Endothelial cell (in vitro differentiated cells): Measurements from ENCODE around the gene GALNT17. TPM values are rescaled to one million over a fixed set of nuclear protein-coding genes. Genes with fewer than 3 reads are reported as not detected.

Experiments used
- DNase-seq: peaks from one replicate; pipeline ENCODE4 v3.0.0; 2021; ENCODE audit warnings: low spot score
- H3K27ac Mint-ChIP-seq: one replicate; pipeline ENCODE4 v1.8.0; 2021; ENCODE audit warnings: mixed read lengths, inconsistent platforms; ENCODE audit not compliant: unreplicated experiment
- H3K27me3 Mint-ChIP-seq: one replicate; pipeline ENCODE4 v1.8.0; 2021; ENCODE audit warnings: mild to moderate bottlenecking, moderate library complexity, mixed read lengths, inconsistent platforms; ENCODE audit not compliant: unreplicated experiment
- H3K36me3 Mint-ChIP-seq: one replicate; pipeline ENCODE4 v1.8.0; 2021; ENCODE audit warnings: mild to moderate bottlenecking, low read depth, mixed read lengths, inconsistent platforms; ENCODE audit not compliant: unreplicated experiment
- H3K4me1 Mint-ChIP-seq: one replicate; pipeline ENCODE4 v1.8.0; 2021; ENCODE audit warnings: mild to moderate bottlenecking, mixed read lengths, inconsistent platforms; ENCODE audit not compliant: unreplicated experiment
- H3K4me3 Mint-ChIP-seq: one replicate; pipeline ENCODE4 v1.8.0; 2021; ENCODE audit warnings: mild to moderate bottlenecking, mixed read lengths, inconsistent platforms; ENCODE audit not compliant: unreplicated experiment
- H3K9me3 Mint-ChIP-seq: one replicate; pipeline ENCODE4 v1.8.0; 2021; ENCODE audit warnings: mixed read lengths, inconsistent platforms; ENCODE audit not compliant: unreplicated experiment
- CTCF ChIP-seq: fragments of 200-600 bp; sonication (generic); IDR thresholded peaks from one replicate; pipeline ENCODE4 v1.5.0; 2021; ENCODE audit warnings: antibody characterized with exemption; ENCODE audit not compliant: unreplicated experiment
- total RNA-seq: library from RNA; stranded (reverse); fragmentation: NEBNext Ultra II Directional; extraction: Animal tissue kit (Norgen Biotek cat#: 25700); gene quantifications from one replicate; pipeline ENCODE4 v1.2.1, GENCODE V29; 2021; ENCODE audit not compliant: unreplicated experiment

Gene GALNT17
- total RNA-seq, 1 donor from 2014 or later = 0.38 TPM

GRCh38 chr7:71403202-71403946 is 271.4 kb downstream of the GALNT17 start:
- Mint-ChIP-seq H3K27me3 (peaks cover 5% of the 10 kb centered on the region), H3K4me1 (no peaks in the 10 kb centered on the region), H3K36me3 (peaks cover 7% of the 10 kb centered on the region), H3K4me3 (no peak overlapping the region), H3K9me3 (peaks cover 7% of the 10 kb centered on the region), H3K27ac (no peak overlapping the region)
- DNase-seq = no peak
- no peak for TF ChIP-seq CTCF

GRCh38 chr7:71404726-71405345 is 272.9 kb downstream of the GALNT17 start:
- Mint-ChIP-seq H3K4me1 (no peaks in the 10 kb centered on the region), H3K4me3 (no peak overlapping the region), H3K9me3 (peaks cover 12% of the 10 kb centered on the region), H3K36me3 (peaks cover 7% of the 10 kb centered on the region), H3K27me3 (peaks cover 5% of the 10 kb centered on the region), H3K27ac (no peak overlapping the region)
- DNase-seq = no peak
- TF ChIP-seq CTCF = no peak

GRCh38 chr7:71408271-71408670 is 276.3 kb downstream of the GALNT17 start:
- no peak for DNase-seq

GRCh38 chr7:71409550-71410157 is 277.7 kb downstream of the GALNT17 start:
- Mint-ChIP-seq H3K9me3 (peaks cover 30% of the 10 kb centered on the region), H3K27ac (no peak overlapping the region), H3K4me3 (no peak overlapping the region), H3K4me1 (no peaks in the 10 kb centered on the region), H3K27me3 (peaks cover 3% of the 10 kb centered on the region), H3K36me3 (peaks cover 10% of the 10 kb centered on the region)
- DNase-seq = no peak
- no peak for TF ChIP-seq CTCF

More at GRCh38 chr7:71408271-71408670, 276.3 kb downstream of the GALNT17 start:
- Mint-ChIP-seq H3K27ac (no peak overlapping the region), H3K4me1 (no peaks in the 10 kb centered on the region), H3K4me3 (no peak overlapping the region), H3K9me3 (peaks cover 30% of the 10 kb centered on the region), H3K36me3 (peaks cover 14% of the 10 kb centered on the region), H3K27me3 (peaks cover 3% of the 10 kb centered on the region)
- TF ChIP-seq CTCF = no peak

- Mint-ChIP-seq H3K4me3 (no peak overlapping the region), H3K4me1 (no peaks in the 10 kb centered on the region), H3K27ac (no peak overlapping the region), H3K36me3 (peaks cover 14% of the 10 kb centered on the region), H3K27me3 (peaks cover 3% of the 10 kb centered on the region), H3K9me3 (peaks cover 38% of the 10 kb centered on the region)
- no peak for DNase-seq
- TF ChIP-seq CTCF = no peak
Observed at GRCh38 chr7:71411475-71411874, 279.5 kb downstream of the GALNT17 start.
